ENCODE results near the gene ERVK3-1.
A peak's percentile ranks its signal among the peaks of the same experiment; 100 is the strongest.
"Not testable (repeated sequence)": the region's sequence is repeated elsewhere in the genome, so short reads cannot be mapped to it uniquely, and the experiment has no call there.

The ERVK3-1 gene

GRCh38 chr19:58304255-58304654, 922 bp upstream of the ERVK3-1 start:
- no peak for DNase-seq (ENCODE audit: low spot score)

- no peak for DNase-seq (ENCODE audit: low spot score)
Observed at GRCh38 chr19:58304748-58305064, 471 bp upstream of the ERVK3-1 start.

GRCh38 chr19:58305932-58306323, 751 bp downstream of the ERVK3-1 start:
- DNase-seq (ENCODE audit: low spot score), result no peak

- no peak for DNase-seq (ENCODE audit: low spot score)
Observed at GRCh38 chr19:58307736-58308135, 2.6 kb downstream of the ERVK3-1 start.

GRCh38 chr19:58310685-58311084, 5.5 kb downstream of the ERVK3-1 start:
- DNase-seq (ENCODE audit: low spot score), result not testable (repeated sequence)

GRCh38 chr19:58311345-58311865, 6.2 kb downstream of the ERVK3-1 start:
- no peak for DNase-seq (ENCODE audit: low spot score)

- DNase-seq (ENCODE audit: low spot score), result no peak
Observed at GRCh38 chr19:58315580-58315979, 10.4 kb downstream of the ERVK3-1 start.

GRCh38 chr19:58317476-58318072, 12.4 kb downstream of the ERVK3-1 start:
- DNase-seq (ENCODE audit: low spot score), result no peak

- no peak for DNase-seq (ENCODE audit: low spot score)
Observed at GRCh38 chr19:58318297-58318696, 13.1 kb downstream of the ERVK3-1 start.

GRCh38 chr19:58319241-58319640, 14.1 kb downstream of the ERVK3-1 start:
- no peak for DNase-seq (ENCODE audit: low spot score)

- no peak for DNase-seq (ENCODE audit: low spot score)
Observed at GRCh38 chr19:58325311-58326022, 20.3 kb downstream of the ERVK3-1 start.

- no peak for DNase-seq (ENCODE audit: low spot score)
Observed at GRCh38 chr19:58326501-58326913, 21.3 kb downstream of the ERVK3-1 start.

GRCh38 chr19:58326914-58327726, 21.9 kb downstream of the ERVK3-1 start, which contains the start of gene ZSCAN22:
Gene ZSCAN22, plus strand, starts transcription at chr19:58326994. Its CDS starts 7,809 bp downstream, at chr19:58334803.
- peak; percentile 90 for DNase-seq (ENCODE audit: low spot score)

GRCh38 chr19:58328999-58329398, 23.8 kb downstream of the ERVK3-1 start:
- peak; percentile 13 for DNase-seq (ENCODE audit: low spot score)

GRCh38 chr19:58330458-58330857, 25.3 kb downstream of the ERVK3-1 start:
- no peak for DNase-seq (ENCODE audit: low spot score)

GRCh38 chr19:58332697-58333096, 27.5 kb downstream of the ERVK3-1 start:
- DNase-seq (ENCODE audit: low spot score), result no peak

- DNase-seq (ENCODE audit: low spot score), result no peak
Observed at GRCh38 chr19:58334691-58335249, 29.6 kb downstream of the ERVK3-1 start.

GRCh38 chr19:58335630-58336029, 30.5 kb downstream of the ERVK3-1 start:
- no peak for DNase-seq (ENCODE audit: low spot score)

GRCh38 chr19:58336216-58336615, 31.0 kb downstream of the ERVK3-1 start:
- DNase-seq (ENCODE audit: low spot score), result no peak

GRCh38 chr19:58336820-58337219, 31.6 kb downstream of the ERVK3-1 start:
- DNase-seq (ENCODE audit: low spot score), result no peak

GRCh38 chr19:58338336-58338735, 33.2 kb downstream of the ERVK3-1 start:
- DNase-seq (ENCODE audit: low spot score), result no peak
